ENCODE data around the gene KLHL18. TPM values are rescaled to one million over a fixed set of nuclear protein-coding genes. Genes with fewer than 3 reads are reported as not detected.

KLHL18 gene
- polyA plus RNA-seq, 3 donors: 43.4 to 63.3 (median 45.3) TPM

- peaks cover 2 to 4% of the 10 kb centered on the region in 2 donors for H3K36me3 Mint-ChIP-seq
- no peak overlapping the region for H3K4me3 Mint-ChIP-seq
- H3K27me3 Mint-ChIP-seq (ENCODE audit: low read depth in 3 of 3): peaks cover 4 to 6% (median 4%) of the 10 kb centered on the region in 3 donors
- DNase-seq: peak in 1 of 3 donors; percentile 4
- Histone ChIP-seq H3K27me3 (ENCODE audit: control insufficient read depth in 2 of 2, insufficient read depth in 2 of 2, low read length in 2 of 2) (no peaks in the 10 kb centered on the region), H3K79me2 (ENCODE audit: insufficient read depth, low read length) (no peaks in the 10 kb centered on the region), H2AFZ (ENCODE audit: insufficient read depth, low read depth, low read length, poor library complexity, severe bottlenecking) (no peak overlapping the region), H3K36me3 (replicated peaks in 1 of 2; ENCODE audit: control insufficient read depth in 1 of 2, insufficient read depth in 2 of 2, low read length in 2 of 2) (no peaks in the 10 kb centered on the region), H3K4me1 (ENCODE audit: control insufficient read depth in 1 of 2, insufficient read depth in 2 of 2, low read length in 2 of 2) (peaks cover 0 to under 1% of the 10 kb centered on the region in 2 donors), H3K9me3 (replicated peaks in 1 of 2; ENCODE audit: control insufficient read depth in 1 of 2, insufficient read depth in 1 of 2, low read length in 2 of 2) (no peaks in the 10 kb centered on the region), H3K9ac (ENCODE audit: insufficient read depth, low read length, poor library complexity, severe bottlenecking) (no peak overlapping the region), H3K4me2 (replicated peaks; ENCODE audit: extremely low read depth, low read length, poor library complexity, severe bottlenecking) (no peak overlapping the region), H3K4me3 (replicated peaks in 1 of 3; ENCODE audit: low read depth in 2 of 3, low read length in 3 of 3) (no peak overlapping the region), H3K27ac (ENCODE audit: low read depth in 1 of 2, low read length in 2 of 2) (no peak overlapping the region), H4K20me1 (ENCODE audit: insufficient read depth, low read length) (no peaks in the 10 kb centered on the region)
- intact Hi-C loops (cut with micrococcal nuclease): loop anchor here in 1 of 2 donors (10.0 kb wide), 1 partner anchor 54 kb away; no protein-coding TSS in a partner anchor
- H3K4me1 Mint-ChIP-seq: peaks cover 11% of the 10 kb centered on the region
- no peak for TF ChIP-seq CTCF (IDR thresholded peaks at IDR 0.05)
- H3K27ac Mint-ChIP-seq: no peak overlapping the region
- H3K9me3 Mint-ChIP-seq: peaks cover 0 to 4% (median 0%) of the 10 kb centered on the region in 7 donors
- WGBS (ENCODE audit: insufficient coverage): 76% methylated on average over 3 of the region's 3 CpGs
Measured at GRCh38 chr3:47261301-47261700, 21.4 kb upstream of the KLHL18 start.

DNA sequence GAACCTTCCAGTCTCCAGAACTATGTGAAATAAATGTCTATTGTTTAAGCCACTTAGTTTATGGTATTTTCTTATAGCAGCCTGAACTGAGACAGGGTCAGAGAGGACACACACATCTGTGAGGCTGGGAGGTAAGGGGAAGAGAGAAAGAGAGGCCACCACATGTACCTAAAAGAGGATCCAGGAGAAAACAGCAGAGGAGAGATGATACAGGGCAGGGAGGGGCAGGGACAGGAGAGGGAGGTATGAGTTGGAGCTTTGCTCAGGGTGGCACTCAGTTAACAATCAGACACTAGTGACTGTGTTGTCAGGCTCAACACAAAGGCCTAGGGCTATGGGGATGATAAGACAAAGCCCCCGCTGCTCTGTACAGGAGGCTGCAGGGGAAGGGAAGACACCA lies 17.7 kb upstream of the KLHL18 start:
- 100% methylated on average over 1 of the region's 1 CpG for WGBS (ENCODE audit: insufficient coverage)
- no peaks in the 10 kb centered on the region for H3K9me3 ChIP-seq (replicated peaks in 1 of 2; ENCODE audit: control insufficient read depth in 1 of 2, insufficient read depth in 1 of 2, low read length in 2 of 2)
- Mint-ChIP-seq H3K9me3 (no peaks in the 10 kb centered on the region), H3K27me3 (ENCODE audit: low read depth in 3 of 3) (peaks cover 0 to 4% (median 4%) of the 10 kb centered on the region in 3 donors), H3K27ac (no peak overlapping the region), H3K4me1 (peaks cover 25% of the 10 kb centered on the region), H3K36me3 (peaks cover 4 to 5% of the 10 kb centered on the region in 2 donors), H3K4me3 (no peak overlapping the region)
- no peak for TF ChIP-seq CTCF (IDR thresholded peaks at IDR 0.05)
- H3K36me3 ChIP-seq (replicated peaks in 1 of 2; ENCODE audit: control insufficient read depth in 1 of 2, insufficient read depth in 2 of 2, low read length in 2 of 2): no peaks in the 10 kb centered on the region
- no peak for DNase-seq
- H3K4me1 ChIP-seq (ENCODE audit: control insufficient read depth in 1 of 2, insufficient read depth in 2 of 2, low read length in 2 of 2): peaks cover 4 to 10% of the 10 kb centered on the region in 2 donors
- no peak overlapping the region for H3K9ac ChIP-seq (ENCODE audit: insufficient read depth, low read length, poor library complexity, severe bottlenecking)
- no peak overlapping the region for H3K4me3 ChIP-seq (replicated peaks in 1 of 3; ENCODE audit: low read depth in 2 of 3, low read length in 3 of 3)
- H2AFZ ChIP-seq (ENCODE audit: insufficient read depth, low read depth, low read length, poor library complexity, severe bottlenecking): no peak overlapping the region
- H4K20me1 ChIP-seq (ENCODE audit: insufficient read depth, low read length): no peaks in the 10 kb centered on the region
- intact Hi-C loops (cut with micrococcal nuclease): loop anchor here in 1 of 2 donors (10.0 kb wide), 1 partner anchor 50 kb away; no protein-coding TSS in a partner anchor
- no peaks in the 10 kb centered on the region for H3K27me3 ChIP-seq (ENCODE audit: control insufficient read depth in 2 of 2, insufficient read depth in 2 of 2, low read length in 2 of 2)
- H3K4me2 ChIP-seq (replicated peaks; ENCODE audit: extremely low read depth, low read length, poor library complexity, severe bottlenecking): no peak overlapping the region
- no peak overlapping the region for H3K27ac ChIP-seq (ENCODE audit: low read depth in 1 of 2, low read length in 2 of 2)
- H3K79me2 ChIP-seq (ENCODE audit: insufficient read depth, low read length): no peaks in the 10 kb centered on the region
